NCI-H526 treated with DMSO at 0.1 percent for 48 hours (cell line): ENCODE results near the gene B3GAT2.

Experiments used
- DNase-seq: peaks from one replicate; lab custom pipeline; 2025; lab: John Stamatoyannopoulos, UW

Gene B3GAT2

DNA sequence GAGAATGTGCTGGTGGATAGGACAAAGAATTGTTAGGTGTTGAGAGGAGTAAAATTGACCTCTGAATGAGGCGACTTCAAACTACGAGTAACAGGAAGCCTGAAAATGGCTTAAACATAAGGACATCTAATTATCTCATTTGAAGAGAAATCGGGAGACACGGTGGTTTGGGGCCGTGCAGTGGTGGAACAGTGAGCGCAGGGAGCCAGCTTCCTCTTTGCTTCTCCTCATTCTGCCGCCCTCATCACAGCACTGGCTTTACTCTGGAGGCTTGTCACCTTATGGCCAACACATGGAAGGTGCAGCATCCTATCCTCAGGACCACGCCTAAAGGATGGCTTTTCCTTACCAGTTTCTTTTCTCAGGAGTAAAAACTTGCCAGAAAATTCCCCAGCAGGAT is 114.3 kb downstream of the B3GAT2 start:
- no peak for DNase-seq

- DNase-seq: no peak
Measured at GRCh38 chr6:70841112-70841511, 115.7 kb downstream of the B3GAT2 start.

DNA sequence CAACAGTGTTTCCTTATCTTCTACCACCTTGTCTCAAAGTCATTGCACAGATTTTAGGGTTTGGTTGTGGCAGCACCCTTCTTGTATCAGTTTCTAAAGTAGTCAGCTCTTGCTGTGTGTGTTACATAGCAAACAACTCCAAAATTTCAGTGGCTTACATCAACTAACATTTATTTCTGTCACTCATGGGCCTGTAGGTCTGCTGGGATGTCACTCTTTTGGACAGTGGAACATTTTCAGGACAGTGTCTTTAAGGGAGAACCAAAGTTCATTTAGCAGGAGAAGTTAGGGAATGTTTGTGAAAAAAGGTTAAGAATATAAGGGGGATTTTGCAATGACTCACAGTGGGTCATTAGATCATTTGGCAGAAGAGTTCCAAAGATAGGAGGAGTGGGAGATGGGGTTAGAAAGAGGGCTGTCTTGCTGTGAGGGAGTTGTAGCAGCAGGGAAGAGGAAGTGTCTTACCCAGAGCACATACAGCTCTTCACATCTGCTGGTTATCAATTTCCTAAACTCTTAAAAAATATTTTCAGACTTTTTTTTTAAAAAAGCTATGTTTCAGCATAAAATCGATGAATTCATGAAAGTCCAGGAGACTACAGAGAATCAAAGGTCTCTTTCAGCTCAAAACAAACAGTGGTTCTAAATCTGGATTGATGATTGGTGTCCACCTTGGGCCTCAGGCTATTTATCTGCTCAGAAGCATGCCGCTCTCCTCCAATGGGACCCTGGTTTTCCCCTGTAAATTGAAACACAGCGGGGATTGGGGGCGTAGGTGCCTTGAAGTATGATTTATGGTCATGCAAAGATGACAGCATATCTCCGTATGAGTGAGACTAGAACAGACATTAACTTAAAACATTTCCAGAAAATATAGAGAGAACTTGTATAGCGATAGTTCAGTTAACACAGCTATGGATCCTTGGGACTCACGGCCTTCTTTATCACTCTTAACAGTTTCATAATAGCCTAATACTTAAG is 117.3 kb downstream of the B3GAT2 start:
- no peak for DNase-seq

DNA sequence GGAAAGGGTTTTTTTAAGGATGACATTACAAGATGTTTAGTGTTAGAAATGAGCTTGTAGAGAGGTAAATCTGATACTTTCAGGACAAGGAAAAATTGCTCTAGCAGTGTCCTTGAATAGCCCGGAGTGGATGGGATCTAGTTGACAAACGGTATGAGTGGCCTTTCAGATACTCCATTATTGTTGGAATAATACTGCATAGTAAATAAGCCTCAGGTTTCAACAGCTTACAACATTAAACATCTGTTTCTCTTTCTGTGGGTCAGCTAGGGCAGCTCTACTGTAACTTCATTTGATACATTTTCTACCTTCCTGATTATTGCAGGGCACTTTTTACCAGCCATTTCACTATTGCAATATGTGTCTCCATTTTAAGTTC is 118.0 kb downstream of the B3GAT2 start:
- no peak for DNase-seq

DNA sequence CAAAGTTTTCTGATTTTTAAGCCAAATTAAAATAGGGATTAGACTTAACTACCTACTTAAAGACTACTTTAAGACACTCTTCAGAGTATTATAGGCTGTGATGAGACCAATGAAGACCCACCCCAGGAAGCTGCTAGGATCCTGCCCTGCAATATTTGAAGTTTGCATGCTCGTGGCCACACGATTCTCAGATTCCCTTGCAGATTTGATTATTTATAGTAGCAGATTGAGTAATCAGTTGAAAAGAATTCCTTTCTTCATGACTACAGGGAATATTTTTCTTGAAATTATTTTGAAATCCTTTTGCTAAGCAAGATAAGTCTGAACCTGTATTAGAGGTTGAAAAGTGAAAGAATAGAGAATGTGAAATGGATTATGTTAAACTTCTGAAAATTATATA is 122.3 kb downstream of the B3GAT2 start:
- no peak for DNase-seq

GRCh38 chr6:70831427-70831826 is 125.4 kb downstream of the B3GAT2 start:
- no peak for DNase-seq

- DNase-seq: no peak
Measured at GRCh38 chr6:70823651-70824050, 133.2 kb downstream of the B3GAT2 start.

DNA sequence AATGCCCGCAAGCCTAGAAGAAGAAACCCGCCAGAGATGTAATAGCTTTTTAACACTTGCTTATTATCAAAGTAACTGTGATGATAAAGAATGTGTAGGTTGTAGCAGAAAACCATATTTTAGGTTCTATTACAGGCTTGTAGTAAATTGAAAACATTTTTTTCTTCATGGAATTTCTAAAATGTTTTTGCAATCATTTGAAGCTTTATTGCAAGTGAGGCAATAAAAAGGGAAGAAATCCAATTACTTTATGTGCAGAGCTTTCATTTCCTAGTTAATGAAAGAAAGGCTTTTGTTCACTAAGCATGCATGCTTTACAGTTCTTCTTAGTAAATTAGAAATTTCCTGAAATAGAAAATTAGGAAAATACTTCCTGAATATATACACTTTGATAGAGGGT is 135.1 kb downstream of the B3GAT2 start:
- no peak for DNase-seq

- DNase-seq: no peak
Measured at GRCh38 chr6:70820778-70821177, 136.1 kb downstream of the B3GAT2 start.

- no peak for DNase-seq
Measured at GRCh38 chr6:70819646-70820045, 137.2 kb downstream of the B3GAT2 start.

DNA sequence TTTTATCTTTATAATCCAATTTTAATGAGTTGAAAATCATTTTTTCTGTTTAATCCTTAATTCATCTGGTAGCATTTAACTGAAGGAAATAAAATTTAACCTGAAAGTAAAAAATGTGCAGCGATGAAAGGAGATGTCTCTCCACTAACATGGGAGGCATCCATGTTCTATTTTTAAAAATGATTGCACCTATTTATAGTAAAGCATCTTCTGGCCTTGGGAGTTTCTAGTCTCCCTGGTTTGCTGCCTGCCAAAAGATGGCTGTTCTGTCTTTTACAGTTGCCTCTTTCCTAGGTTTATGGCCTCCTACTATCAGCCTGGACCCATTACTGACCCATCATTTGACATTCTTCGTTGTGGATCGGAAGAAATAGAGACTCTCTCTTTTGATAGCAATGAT is 143.0 kb downstream of the B3GAT2 start:
- DNase-seq: no peak

DNA sequence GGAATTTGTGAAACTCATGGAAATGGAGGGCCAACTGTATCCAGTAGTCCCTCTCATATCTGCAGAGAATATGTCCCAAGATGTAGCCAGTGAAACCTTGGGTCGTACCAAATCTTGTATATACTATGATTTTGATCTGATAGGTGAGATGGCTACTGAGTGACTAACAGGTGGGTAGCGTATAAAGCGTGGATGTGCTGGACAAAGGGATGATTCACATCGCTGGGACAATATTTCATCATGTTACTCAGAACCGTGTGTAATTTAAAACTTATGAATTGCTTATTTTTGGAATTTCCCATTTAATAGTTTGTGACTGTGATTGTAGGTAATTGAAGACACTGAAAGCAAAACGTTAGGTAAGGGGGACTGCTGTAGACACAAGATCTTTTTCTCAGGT is 145.1 kb downstream of the B3GAT2 start:
- DNase-seq: no peak
